GM10266 (cell line): Measurements from ENCODE around the gene ACTN2.

Source experiments
- DNase-seq: peaks from one replicate; pipeline ENCODE4 v3.0.0; 2012; ENCODE audit errors: extremely low spot score
- CTCF ChIP-seq: IDR thresholded peaks from 2 replicates; pipeline ENCODE4 v1.5.1; 2012; ENCODE audit warnings: mild to moderate bottlenecking, low read depth; ENCODE audit not compliant: control insufficient read depth, insufficient read depth; ENCODE audit errors: missing control alignments

The ACTN2 gene

GRCh38 chr1:236706183-236706582 lies 19.9 kb downstream of the ACTN2 start:
- DNase-seq: no peak
- TF ChIP-seq CTCF: no peak

- DNase-seq: no peak
- no peak for TF ChIP-seq CTCF
Observed at GRCh38 chr1:236710328-236710892, 24.1 kb downstream of the ACTN2 start.

GRCh38 chr1:236716160-236716559 lies 29.9 kb downstream of the ACTN2 start:
- no peak for TF ChIP-seq CTCF

GRCh38 chr1:236717811-236718210 lies 31.5 kb downstream of the ACTN2 start:
- no peak for TF ChIP-seq CTCF
- DNase-seq: no peak

More at GRCh38 chr1:236716160-236716559, 29.9 kb downstream of the ACTN2 start:
- no peak for DNase-seq

GRCh38 chr1:236718328-236718727 lies 32.0 kb downstream of the ACTN2 start:
- no peak for TF ChIP-seq CTCF
- no peak for DNase-seq

- TF ChIP-seq CTCF: no peak
- no peak for DNase-seq
Observed at GRCh38 chr1:236720206-236720605, 33.9 kb downstream of the ACTN2 start.

- DNase-seq: no peak
- TF ChIP-seq CTCF: no peak
Observed at GRCh38 chr1:236720611-236721010, 34.3 kb downstream of the ACTN2 start.
